GM10847 (cell line): ENCODE measurements around the gene CRELD2.
A peak's percentile ranks its signal among the peaks of the same experiment; 100 is the strongest.

Source experiments
- POLR2A ChIP-seq: IDR thresholded peaks from 2 replicates; pipeline ENCODE4 v1.6.1; 2011; ENCODE audit not compliant: insufficient read length; ENCODE audit errors: extremely low read depth

Gene CRELD2

GRCh38 chr22:49960159-49961004, 41.9 kb downstream of the CRELD2 start, which contains the start of gene PIM3:
PIM3 (plus strand) TSS chr22:49960772; CDS start chr22:49960948, 176 bp downstream.
- peak; percentile 98 for TF ChIP-seq POLR2A

GRCh38 chr22:49961005-49961600, 42.7 kb downstream of the CRELD2 start:
- TF ChIP-seq POLR2A: no peak

- TF ChIP-seq POLR2A: no peak
Measured at GRCh38 chr22:49961601-49962011, 43.2 kb downstream of the CRELD2 start.

- TF ChIP-seq POLR2A: peak; percentile 43
Measured at GRCh38 chr22:49962012-49962750, 43.7 kb downstream of the CRELD2 start.

GRCh38 chr22:49962751-49963646, 44.6 kb downstream of the CRELD2 start:
- no peak for TF ChIP-seq POLR2A

- TF ChIP-seq POLR2A: no peak
Measured at GRCh38 chr22:49963647-49964026, 45.2 kb downstream of the CRELD2 start.

- TF ChIP-seq POLR2A: no peak
Measured at GRCh38 chr22:49964136-49965090, 46.0 kb downstream of the CRELD2 start.

GRCh38 chr22:49965091-49966040, 46.9 kb downstream of the CRELD2 start:
- peak; percentile 23 for TF ChIP-seq POLR2A

GRCh38 chr22:49966041-49966773, 47.8 kb downstream of the CRELD2 start:
- no peak for TF ChIP-seq POLR2A

- TF ChIP-seq POLR2A: no peak
Measured at GRCh38 chr22:49966774-49967705, 48.6 kb downstream of the CRELD2 start.

GRCh38 chr22:49967706-49968208, 49.3 kb downstream of the CRELD2 start:
- no peak for TF ChIP-seq POLR2A
